Adrenal gland (tissue), 5 donors: ENCODE results near the gene SCRN3.

Source experiments
- CTCF ChIP-seq, 6 experiments: fragments of 450-650 bp in 4 of 6; fragments of 200-600 bp in 2 of 6; sonication (generic) in 1 of 6; IDR thresholded peaks; 1 replicate in 5 of 6; 2 replicates in 1 of 6; pipeline versions ENCODE4 v1.5.1 to v1.8.0; 2016 to 2021; ENCODE audit warnings: antibody characterized with exemption in 6 of 6, mild to moderate bottlenecking in 2 of 6, moderate library complexity in 1 of 6
- POLR2A ChIP-seq, 2 donors: fragments of 450-650 bp; IDR thresholded peaks; one replicate each; pipeline ENCODE4 v1.6.1; 2017; ENCODE audit warnings: antibody characterized with exemption in 2 of 2, mild to moderate bottlenecking in 2 of 2, moderate library complexity in 1 of 2
- donor health status: DM: no; HTN: no; CAD: no.

GRCh38 chr2:174392706-174393105 is 2.8 kb upstream of the SCRN3 start:
- no peak for TF ChIP-seq CTCF (IDR thresholded peaks at IDR 0.05)
- no peak for TF ChIP-seq POLR2A (IDR thresholded peaks at IDR 0.05)
